NCI-H774 (cell line): ENCODE measurements around the gene SLC25A48.

Experiments
- DNase-seq: peaks from one replicate; lab custom pipeline; 2025; lab: John Stamatoyannopoulos, UW

SLC25A48 gene

DNA sequence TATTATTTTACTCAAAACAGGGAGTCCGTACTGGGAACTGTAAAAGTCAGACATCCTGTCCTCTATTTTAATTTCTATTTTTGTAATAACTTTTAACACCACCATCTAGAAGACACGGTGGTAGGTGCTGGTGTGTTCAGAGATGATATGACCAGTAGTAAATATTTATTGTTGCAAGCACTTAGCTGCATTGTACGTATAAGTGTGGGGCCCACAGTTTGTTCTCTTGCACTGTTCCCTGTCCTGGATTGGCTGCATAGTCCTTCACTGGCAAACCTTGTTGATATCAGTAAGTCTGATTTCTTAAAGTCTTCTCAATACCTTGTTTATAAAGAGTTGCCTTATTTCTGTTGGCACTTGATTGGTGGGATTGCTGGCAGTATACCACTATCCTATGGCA is 85.7 kb downstream of the SLC25A48 start:
- no peak for DNase-seq

DNA sequence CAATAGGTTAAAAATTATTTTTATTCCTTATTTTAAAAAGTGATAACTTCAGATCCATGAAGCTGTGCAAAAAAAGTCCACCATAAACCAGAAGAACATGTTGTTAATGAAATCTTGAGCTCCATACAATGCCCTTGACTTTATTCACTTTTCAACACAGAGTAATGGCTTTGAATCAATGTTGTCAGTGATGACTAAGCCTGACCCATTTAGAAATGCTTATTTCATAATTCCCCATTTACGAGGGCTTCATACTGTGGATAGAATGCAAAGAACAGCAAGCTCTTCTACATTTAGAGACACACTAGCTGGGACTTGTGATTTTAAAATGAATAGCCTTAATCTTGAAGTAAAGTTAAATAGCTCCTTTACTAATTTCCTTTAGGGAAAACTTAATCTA is 86.9 kb downstream of the SLC25A48 start:
- no peak for DNase-seq

DNA sequence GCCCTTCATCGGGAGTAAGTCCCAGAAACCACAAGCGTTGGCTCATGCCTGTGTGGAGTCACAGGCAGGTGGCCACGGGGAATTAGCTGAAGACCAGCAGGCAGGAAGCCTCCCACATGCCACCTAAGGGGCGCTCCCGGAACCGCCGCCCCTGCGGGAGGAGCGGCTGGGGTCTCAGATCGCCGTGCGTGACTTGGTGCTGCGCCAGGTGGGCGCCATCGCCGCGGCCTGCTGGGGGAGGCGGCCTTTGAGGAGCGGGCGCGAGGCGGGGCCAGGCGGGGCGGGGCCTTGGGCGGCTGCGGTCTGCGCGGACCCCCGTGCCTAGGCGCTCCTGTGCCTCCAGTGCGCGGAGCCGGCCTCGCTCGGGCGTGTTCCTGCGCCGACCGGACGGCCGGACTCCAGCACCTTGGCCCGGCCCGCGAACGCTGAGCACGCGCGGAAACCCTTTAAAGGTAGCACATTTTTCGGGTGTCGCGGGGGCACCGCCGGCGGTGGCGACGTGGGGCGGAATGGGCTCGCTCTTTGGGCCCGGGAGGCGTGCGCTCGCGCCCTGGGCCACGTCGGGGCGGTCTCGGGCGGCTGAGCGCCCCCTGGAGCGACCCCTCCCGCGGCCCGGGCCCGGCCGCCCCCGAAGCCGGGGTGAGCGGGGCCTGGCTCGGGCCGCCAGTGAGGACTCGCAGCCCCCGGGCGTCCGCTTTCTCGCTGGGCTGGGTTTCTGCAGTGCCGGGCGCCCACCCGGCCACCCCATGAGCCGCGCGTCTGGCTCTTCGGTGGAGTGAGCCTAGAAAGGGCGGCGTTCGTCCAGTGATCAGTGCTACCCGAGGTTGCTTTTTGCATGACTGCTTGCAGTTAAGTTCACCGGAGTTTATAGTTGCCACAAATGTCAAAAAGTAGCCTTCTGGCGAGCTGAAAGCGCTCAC is 95.8 kb downstream of the SLC25A48 start:
- DNase-seq = no peak

DNA sequence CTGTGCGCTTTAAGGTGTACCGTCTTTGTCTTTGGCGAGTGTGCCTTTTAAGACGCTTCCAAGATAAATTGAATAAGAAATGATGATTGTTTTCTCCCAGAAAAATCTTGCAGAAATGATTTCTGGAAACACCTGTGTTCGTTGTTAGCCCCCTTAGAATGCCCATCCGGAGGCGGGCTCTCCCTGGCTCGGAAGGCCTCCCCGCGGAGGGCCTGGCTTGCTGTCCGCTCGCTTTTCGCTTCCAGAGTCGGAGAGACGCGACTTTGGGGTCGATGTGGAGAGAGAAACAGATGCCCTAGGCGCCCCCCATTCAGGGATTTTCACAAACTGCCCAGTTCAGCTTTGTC is 96.5 kb downstream of the SLC25A48 start:
- no peak for DNase-seq

DNA sequence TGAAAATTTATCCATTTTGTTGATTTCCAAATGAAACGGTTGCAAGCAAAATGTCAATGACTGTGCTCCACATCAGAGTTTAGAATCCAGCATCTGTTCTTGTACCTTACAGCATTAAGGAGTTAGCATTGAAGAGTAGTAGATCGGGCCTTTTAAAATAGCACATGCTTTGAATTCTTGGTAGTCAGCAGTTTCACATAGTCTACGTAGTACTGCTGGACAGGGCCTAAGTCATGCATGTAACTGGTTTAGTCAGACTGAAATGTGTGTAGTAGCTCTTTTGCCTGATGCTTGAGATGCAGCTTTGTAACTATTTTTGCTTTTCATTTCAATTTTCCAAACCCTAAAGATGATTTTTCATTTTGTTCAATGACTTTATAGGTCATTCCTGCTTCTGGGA is 100.5 kb downstream of the SLC25A48 start:
- DNase-seq = no peak

DNA sequence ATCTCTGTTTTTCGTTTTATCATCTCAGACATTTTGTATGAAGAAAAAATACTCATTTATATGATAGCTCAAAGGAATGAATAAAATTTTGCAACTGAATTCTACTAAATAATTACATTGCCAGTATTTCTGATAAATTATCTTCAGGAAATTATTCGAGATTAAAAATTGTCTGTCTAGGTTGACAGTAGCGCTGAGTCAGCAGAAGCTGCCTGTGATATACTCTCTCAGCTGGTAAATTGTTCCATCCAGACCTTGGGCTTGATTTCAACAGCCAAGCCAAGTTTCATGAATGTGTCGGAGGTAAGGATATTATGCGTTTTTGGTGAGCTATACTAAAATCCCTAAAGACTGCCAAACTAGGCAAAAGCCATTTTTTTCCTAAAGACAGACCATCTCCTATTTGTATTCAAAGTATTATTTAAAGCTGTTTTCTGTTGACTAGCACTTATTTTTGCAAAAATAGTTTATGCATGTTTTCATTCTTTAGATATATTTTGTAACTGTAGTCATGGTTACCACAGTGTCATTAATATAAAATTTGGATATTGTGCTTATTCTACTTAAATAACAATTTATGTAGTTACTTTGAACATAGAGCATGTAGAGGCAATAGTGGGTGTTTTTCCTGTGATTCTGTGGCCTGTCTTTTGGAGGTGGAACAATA is 102.9 kb downstream of the SLC25A48 start:
- no peak for DNase-seq
